ENCODE data around the gene NPIPA5. TPM values are rescaled to one million over a fixed set of nuclear protein-coding genes. Genes with fewer than 3 reads are reported as not detected.
A peak's percentile ranks its signal among the peaks of the same experiment; 100 is the strongest.
"Not testable (repeated sequence)": the region's sequence is repeated elsewhere in the genome, so short reads cannot be mapped to it uniquely, and the experiment has no call there.

Gene NPIPA5
- polyA plus RNA-seq (ENCODE audit: insufficient read length in 10 of 10) = 10 to 100 TPM in 7 of 10 donors, 1 to 10 TPM in 3; 1.1 to 30.8 (median 14.7) TPM
- long read RNA-seq, donor 1 = 0 reads
- long read RNA-seq, donor 2 = 0 reads
- long read RNA-seq, donor 3 = 0 reads
- long read RNA-seq, donor 4 = 0 reads
- long read RNA-seq, donor 5 = 0 reads
- long read RNA-seq, donor 6 = 0 reads
- long read RNA-seq, donor 7 = 0 reads
- long read RNA-seq, donor 8 = 0 reads
- long read RNA-seq, donor 9 = 0 reads

DNA sequence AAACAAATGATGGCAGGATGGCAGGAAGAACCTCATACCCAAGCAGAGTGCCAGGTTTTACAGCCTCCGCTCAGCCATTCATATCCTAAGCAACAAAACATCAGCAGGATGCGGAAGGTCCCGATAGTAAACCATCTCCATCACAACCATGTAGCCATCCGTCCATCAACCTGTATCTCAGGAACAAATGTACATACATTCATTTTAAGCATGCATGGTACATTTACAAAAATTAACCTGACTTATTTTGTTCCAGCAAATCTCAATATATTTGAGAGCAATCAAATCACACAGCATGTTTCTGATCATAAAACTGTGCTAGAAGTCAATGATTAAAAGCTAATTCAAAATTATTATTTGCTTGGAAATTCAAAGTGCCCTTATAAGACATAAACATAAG is at the start of gene NPIPA5:
Gene NPIPA5, minus strand, starts transcription at position 101 of the 400 bp plus-strand sequence. Its CDS starts 0 bp downstream, at position 101.
- not testable (repeated sequence) for DNase-seq

- peak; percentile 77 to 86 (median 81) for DNase-seq
These were observed 49.6 kb upstream of the NPIPA5 start for GRCh38 chr16:15427648-15428239.

GRCh38 chr16:15426796-15427195 is 48.7 kb upstream of the NPIPA5 start:
- DNase-seq = no peak

- DNase-seq = no peak
These were observed 47.8 kb upstream of the NPIPA5 start for GRCh38 chr16:15425861-15426260.

GRCh38 chr16:15422222-15422621 is 44.1 kb upstream of the NPIPA5 start:
- DNase-seq = no peak

GRCh38 chr16:15421696-15422095 is 43.6 kb upstream of the NPIPA5 start:
- DNase-seq = not testable (repeated sequence)

- DNase-seq = no peak
These were observed 40.1 kb upstream of the NPIPA5 start for GRCh38 chr16:15418206-15418605.

DNA sequence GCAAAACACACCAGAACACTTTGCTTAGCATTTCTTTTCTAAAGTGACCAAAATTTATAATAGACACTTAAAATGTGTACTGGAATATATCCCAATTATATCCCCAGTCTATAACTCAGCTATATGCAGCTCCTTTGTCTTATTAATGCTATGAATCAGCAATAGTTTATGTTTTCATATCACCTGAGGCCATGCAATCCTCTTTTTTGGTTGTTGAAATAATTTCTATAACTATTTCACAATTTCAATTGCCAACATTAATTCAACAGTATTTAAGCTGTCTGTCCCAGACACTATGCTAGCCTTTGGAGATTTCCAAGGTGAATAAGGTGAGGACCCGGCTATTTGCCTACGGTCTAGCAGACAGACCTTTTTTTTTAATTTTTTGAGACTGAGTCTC is 39.1 kb upstream of the NPIPA5 start:
- DNase-seq = no peak

- no peak for DNase-seq
These were observed 37.5 kb upstream of the NPIPA5 start for GRCh38 chr16:15415511-15415985.

DNA sequence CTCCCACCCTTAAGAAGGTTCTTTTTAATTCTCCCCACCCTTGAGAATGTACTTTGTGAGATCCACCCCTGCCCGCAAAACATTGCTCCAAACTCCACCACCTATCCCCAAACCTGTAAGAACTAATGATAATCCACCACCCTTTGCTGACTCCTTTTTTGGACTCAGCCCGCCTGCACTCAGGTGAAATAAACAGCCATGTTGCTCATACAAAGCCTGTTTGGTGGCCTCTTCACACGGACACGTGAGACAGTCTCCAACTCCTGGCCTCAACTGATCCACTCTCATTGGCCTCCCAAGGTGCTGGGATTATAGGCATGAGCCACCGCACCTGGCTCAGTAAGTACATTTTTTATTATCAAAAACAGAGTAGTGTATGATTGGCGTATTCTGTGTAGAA is 31.4 kb upstream of the NPIPA5 start:
- not testable (repeated sequence) for DNase-seq

GRCh38 chr16:15407756-15408155 is 29.7 kb upstream of the NPIPA5 start:
- not testable (repeated sequence) for DNase-seq

DNA sequence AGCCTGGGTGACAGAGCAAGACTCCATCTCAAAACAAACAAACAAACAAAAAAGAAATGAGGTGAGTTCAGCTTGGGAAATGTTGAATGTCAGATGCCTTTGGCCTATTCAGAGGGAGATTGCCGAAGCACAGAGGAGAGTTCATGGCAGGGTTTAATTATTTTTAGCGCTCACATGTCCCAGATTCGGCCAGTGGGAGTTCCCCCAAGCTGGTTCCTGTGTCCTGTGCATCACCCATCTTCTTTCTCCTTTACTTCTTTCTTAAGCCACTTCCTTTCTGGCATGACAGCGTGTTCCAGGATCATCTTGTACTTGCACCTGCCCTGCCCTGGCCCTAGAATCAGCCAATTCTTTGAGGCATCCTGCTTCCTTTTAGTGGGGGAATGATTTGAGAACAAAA is 26.7 kb upstream of the NPIPA5 start:
- peak in 1 of 3 donors; percentile 17 for DNase-seq

GRCh38 chr16:15404091-15404490 is 26.0 kb upstream of the NPIPA5 start:
- not testable (repeated sequence) for DNase-seq

DNA sequence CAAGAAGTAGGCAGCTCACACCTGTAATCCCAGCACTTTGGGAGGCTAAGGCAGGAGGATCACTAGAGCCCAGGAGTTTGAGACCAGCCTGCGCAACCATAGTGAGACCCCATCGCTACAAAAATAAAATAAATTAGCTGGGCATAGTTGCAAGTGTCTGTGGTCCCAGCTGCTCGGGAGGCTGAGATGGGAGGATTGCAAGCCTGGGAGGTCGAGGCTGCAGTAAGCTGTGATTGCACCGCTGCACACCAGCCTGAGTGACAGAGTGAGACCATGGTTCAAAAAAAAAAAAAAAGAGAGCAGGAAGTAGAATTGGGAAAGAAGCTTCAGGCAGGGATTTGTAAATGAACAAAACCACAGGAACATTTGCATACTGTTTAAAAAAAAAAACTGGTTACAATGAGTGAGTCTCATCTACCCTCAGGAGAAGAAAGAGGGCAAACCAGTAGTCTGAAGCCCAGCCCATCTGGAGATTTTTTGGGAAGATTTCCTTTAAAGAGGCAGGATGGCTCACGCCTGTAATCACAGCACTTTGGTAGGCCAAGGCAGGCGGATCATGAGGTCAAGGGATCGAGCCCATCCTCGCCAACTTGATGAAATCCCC is 25.4 kb upstream of the NPIPA5 start:
- DNase-seq = no peak

DNA sequence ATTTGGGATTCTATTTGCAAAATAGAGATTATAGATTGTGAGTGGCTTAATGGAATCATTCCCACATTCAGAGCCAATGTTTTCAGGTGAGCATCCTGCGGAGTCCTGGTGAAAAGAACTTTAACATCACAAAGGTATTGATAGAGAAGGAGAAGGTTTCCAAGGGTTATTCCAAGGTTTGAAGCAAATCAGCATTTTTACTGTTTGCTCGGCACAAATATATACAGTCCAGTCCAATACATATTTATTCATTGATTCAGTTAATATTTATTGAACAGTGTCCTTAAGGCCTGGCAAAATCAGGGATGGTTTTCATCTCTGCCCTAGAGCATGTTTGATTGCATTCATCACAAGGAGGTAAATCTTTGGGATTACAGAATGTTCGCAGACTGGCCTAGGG is 23.9 kb upstream of the NPIPA5 start:
- no peak for DNase-seq

DNA sequence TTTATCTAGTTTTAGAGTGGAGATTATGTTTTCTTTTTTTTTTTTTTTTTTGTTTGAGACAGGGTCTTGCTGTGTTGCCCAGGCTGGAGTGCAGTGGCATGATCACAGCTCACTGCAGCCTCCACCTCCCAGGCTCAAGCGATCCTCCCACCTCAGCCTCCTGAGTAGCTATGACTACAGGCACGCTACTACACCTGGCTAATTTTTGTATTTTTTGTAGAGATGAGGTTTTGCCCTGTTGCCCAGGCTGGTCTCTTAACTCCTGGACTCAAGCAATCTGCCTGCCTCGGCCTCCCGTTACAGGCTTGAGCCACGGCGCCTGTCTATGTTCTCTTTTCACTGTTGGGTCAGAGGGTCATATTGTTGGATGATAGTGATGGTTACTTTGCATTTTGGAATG is 22.2 kb upstream of the NPIPA5 start:
- not testable (repeated sequence) for DNase-seq

GRCh38 chr16:15399317-15399716 is 21.2 kb upstream of the NPIPA5 start:
- DNase-seq = no peak

- no peak for DNase-seq
These were observed 20.7 kb upstream of the NPIPA5 start for GRCh38 chr16:15398618-15399316.

DNA sequence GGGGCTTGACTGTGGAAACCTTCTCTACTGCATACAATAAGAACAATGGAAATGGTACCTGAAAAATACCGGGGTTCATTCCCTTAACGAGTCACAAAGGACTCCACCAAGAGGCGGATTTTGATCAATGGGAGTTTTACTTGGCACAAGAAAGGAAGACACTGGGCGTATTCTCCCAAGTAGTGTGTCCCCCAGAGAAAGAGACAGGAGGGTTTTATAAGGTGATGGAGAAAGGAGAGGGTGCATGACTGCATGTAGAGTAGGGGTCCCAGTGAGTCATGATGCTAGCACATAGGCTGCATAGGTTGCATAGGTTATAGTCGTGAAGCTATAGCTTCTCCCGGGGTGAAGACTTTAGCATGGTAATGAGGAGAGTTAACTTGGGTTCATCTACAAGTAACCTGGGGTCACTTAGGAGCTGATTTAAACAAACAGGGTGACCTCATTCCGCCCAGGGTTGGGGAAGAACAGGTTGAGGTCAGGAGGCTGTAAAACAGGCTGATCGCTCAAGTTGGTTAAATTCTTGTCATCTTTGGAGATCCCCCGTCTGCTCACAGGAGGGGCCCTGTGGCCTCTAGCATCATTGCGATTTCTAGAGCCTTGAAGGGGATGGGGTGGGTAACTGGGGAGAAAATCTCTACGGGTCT is 19.0 kb upstream of the NPIPA5 start:
- DNase-seq = no peak

DNA sequence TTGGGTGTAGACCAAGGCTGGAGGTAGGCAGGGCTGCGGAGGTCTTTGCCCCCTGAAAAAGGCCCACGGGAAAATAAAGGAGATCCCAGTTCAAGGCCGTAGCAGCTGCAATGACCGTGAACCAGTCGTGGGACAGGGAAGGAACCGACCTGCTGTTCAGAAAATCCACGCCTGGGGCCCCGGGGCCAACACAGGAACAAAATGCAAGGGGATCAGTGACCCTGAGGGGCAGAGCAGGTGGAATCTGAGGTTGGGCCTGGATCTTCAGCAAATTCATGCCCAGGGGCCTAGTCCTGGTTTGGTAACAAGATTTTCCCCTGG is 18.4 kb upstream of the NPIPA5 start:
- DNase-seq = not testable (repeated sequence)

- DNase-seq = peak in 2 of 3 donors; percentile 27 to 71
These were observed 17.8 kb upstream of the NPIPA5 start, which contains the start of gene MPV17L for GRCh38 chr16:15395631-15396508. TSS of gene MPV17L (plus strand) at chr16:15395754. CDS start at chr16:15395898, 144 bp downstream.

Measured in muscle of back (tissue), 13 donors.